ENCODE measurements around the gene CSRNP3.
"Not testable (repeated sequence)": the region's sequence is repeated elsewhere in the genome, so short reads cannot be mapped to it uniquely, and the experiment has no call there.

Gene CSRNP3

DNA sequence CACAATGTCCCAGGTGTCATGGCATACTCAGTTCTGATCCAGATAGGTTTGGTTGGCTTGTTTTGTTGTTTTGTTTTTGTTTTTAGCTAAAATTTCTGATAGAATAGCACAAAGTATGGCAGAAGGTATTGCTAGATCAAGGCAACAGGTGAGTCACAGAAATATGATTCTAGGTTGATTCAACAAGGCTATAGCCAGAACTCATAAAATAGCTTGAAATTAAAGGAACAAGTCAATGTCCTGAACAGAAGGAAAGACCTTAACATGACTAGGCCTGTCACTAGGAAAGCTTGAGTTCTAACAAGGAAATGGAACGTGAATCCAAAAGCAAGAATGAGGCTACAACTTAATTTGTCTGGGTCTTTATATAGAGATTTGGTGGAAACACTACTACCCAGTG lies 167.5 kb downstream of the CSRNP3 start:
- DNase-seq: no peak

DNA sequence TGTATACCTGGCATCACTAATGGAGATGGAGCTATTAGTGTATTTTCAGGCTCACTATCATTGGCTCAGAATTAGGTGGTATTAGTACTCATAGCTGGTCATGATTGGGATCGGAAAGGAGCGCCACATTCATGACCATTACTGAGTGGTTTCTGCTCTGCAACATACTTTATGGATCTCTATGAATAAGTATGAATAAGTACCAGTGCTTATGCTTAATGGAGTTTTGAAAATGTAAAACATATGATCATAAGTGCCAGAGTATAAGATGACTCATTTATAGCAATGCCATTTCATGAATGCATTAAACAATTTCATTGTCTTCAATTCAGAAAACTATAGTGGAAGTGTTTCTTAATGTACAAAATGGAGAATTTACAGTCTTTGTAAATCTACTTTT lies 167.9 kb downstream of the CSRNP3 start:
- no peak for DNase-seq

DNA sequence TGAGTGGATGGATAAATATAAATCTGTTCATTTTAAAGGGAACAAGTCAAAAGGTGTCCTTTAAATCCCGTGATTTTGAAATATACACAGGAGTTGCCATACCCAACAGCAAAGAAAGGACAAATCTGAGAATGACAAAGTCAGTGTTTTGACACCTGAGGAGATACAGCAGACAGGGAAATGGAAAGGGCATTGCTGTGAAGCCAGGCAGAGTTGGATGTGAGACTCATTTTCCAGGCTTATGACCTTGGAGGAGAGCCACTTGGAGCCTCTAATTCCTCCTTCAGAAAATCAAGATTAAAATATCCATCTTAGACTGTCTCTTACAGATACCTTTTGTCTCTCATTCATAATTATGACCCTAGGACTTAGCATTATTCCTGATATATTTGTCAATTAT lies 170.0 kb downstream of the CSRNP3 start:
- DNase-seq: no peak

DNA sequence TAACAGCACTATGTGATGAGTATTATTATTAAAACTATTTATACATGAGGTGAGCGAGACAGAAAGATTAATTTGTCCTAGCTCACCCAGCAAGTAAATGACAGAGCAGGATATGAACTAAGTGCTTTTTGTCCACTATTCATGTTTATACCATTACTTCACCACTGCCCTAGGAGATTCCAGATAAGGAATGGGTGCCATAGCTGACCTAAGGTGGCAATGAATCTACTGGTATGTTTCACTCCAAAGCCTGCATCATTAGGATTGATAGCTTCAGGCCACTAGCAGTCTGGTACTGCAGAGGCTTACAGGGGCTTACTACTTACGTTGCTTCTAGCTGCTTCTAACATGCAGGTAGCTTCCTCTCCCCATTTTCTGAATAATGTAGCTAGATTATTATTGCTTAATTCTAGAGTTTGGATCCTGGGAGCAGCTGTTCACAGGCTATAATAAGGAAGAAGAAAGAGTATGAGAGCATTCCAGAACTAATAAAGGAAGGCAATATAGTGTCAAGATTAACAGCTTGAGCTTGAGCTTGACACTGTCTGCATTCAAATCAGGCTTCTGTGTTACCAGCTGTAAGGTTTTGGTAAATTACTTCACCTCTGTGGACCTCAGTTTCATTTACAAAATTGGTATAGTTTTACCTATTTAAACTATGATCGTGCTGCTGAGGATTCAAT lies 170.9 kb downstream of the CSRNP3 start:
- DNase-seq: no peak

DNA sequence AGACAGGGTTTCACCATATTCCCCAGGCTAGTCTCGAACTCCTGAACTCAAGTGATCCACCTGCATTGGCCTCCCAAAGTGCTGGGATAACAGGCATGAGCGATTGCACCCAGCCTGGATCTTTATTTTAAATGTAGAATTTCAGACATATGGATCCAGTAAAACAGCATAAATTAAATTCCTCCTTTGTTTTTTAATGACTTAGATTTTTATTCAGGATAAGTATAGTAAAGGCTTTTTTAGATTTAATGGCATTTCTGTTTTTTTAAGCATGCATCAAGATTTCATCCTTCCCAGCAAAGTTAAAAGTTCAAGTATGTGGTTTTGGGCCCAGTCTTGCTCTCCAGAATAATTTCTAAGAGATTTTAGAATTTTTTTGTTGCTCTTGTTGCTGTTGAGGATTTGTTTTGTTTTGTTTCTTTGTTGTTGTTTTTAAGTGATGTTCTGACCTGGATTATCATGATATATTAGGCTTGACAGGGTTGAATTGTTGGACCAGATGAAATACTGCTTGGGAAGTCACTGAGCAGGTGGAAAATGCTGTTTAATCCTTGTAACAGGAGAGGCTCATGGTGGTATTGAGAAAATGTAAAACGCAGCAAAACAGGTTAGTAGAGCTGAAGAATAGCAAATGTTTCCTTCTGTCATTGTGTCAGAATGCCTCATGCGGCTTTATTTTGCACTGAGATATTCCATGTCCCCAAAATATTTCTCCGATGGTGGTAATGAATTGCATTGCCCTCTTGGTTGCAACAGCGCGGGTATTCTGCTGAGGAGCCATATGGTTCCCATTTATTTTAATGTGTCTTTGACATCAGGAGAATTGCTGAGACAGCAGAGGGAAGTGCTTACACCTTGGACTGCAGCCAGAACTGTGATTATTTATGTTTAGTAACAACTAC lies 176.7 kb downstream of the CSRNP3 start:
- no peak for DNase-seq

DNA sequence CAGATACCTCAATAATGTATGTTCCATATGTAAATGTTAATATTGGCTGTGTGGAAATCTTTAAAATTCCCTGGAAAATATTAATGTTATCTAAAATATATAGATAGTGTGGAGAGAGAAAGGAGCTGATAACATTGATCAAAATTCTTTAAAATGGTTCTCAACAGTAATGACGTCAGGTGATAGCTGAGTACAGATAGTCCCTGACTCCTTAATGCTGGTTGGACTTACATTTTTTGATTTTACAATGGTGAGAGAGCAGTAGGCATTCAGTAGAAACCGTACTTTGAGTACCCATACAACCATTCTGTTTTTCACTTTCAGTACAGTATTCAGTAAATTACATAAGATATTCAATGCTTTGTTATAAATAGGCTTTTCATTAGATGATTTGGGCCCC lies 177.9 kb downstream of the CSRNP3 start:
- no peak for DNase-seq

DNA sequence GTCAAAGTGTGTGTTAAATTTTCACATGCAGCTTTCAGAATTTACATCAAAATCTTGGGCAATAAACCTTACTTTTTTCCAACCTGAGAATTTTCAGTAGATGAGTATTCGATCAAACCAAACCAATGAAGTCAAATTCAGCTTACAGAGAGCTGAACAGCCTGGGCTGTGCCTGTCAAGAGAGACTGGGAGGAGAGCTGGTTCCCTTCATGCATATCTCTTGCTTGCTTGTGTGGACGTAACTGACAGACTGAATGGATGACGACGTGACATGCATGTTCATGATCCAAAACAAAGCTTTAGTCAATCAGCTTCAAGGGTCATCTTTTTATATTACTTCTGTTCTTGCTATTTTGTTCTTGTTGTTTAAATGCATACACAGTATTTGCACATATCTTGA lies 179.3 kb downstream of the CSRNP3 start:
- no peak for DNase-seq

DNA sequence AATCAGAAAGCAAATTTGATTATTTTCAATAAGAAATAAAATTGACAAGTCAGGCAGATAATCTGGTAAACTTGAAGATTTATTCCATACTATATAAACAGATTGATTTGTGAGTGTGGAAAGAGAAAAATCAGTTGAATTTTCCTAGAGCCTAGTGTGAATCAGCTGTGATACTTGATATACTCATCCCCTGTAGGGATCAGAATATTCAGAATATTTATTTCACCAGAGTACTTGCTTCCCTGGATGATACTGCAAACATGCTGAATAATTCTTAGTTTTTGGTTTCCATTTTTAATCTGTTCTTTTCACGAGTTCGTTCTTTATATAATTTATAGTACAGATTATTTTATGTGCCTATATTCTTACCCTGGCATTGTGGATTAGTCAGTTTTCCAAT lies 181.7 kb downstream of the CSRNP3 start:
- DNase-seq: no peak

DNA sequence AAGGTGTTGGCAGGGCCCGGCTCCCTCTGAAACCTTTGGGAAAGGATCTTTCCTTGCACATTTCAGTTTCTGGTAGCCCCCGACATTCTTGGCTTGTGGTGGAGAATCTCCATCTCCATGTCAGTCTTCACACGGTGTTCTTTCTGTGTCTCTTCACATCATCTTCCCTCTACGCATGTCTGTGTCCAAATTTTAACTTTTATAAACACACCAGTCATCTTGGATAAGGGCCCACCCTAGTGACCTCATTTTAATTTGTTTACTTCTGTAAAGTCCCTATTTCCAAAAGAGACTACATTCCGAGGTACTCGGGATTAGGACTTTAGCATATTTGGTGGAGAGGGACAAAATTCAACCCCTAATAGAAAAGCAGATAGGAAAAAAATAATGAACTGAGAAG lies 186.2 kb downstream of the CSRNP3 start:
- no peak for DNase-seq

DNA sequence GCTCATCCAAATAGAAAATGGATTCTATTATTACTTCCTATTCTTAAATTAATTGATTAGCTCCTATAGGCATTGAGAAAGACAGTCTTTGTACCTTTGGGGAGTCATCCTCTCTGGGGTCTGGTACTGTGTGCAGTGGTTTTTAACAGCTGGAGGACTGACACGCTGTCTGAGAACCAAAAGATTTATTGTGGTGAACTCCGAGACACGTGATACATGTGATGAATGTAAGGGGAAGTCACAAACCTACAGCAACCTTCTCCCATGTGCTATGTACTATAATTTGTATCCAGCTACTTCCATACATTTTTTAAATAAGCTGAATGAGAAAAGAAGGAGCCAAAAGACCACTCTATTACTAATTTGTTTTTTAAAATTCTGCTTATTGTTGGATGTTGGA lies 190.9 kb downstream of the CSRNP3 start:
- no peak for DNase-seq

DNA sequence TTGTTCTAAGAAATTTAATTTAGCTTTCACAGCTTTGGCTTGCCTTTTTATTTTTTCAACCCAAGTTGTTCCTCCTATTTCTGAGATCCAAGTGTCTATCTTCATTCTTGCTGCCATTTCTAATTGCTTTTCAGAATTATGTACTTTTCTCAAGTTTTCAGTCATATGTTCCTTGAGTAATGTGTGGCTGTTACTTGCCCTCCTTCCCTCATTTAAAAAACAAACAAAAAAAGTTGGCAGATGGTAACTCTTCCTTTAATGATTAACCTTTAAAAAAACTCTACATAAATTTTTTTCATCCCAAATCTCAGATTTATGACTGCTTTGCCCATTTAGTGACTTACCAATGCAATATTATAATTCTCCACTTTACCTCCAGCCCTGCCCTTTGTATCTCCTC lies 193.2 kb downstream of the CSRNP3 start:
- no peak for DNase-seq

DNA sequence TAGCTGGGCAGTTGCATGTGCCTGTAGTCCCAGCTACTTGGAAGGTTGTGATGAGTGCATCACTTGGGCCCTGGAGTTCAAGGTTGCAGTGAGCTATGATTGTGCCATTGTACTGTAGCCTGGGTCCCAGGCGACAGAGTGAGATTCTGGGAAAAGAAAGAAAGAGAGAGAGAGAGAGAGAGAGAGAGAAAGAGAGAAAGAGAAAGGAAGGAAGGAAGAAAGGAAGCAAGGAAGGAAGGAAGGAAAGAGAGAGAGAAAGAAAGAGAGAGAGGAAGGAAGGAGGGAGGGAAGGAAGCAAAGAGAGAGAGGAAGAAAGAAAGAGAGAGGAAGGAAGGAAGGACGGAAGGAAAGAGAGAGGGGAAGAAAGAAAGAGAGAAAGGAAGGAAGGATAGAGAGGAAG lies 196.1 kb downstream of the CSRNP3 start:
- no peak for DNase-seq

DNA sequence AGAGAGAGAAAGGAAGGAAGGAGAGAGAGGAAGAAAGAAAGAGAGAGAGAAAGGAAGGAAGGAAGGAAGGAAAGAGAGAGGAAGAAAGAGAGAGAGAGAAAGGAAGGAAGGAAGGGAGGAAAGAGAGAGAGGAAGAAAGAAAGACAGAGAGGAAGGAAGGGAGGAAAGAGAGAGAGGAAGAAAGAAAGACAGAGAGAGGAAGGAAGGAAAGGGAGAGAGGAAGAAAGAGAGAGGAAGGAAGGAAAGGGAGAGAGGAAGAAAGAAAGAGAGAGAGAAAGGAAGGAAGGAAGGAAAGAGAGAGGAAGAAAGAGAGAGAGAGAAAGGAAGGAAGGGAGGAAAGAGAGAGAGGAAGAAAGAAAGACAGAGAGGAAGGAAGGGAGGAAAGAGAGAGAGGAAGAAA lies 196.6 kb downstream of the CSRNP3 start:
- not testable (repeated sequence) for DNase-seq

DNA sequence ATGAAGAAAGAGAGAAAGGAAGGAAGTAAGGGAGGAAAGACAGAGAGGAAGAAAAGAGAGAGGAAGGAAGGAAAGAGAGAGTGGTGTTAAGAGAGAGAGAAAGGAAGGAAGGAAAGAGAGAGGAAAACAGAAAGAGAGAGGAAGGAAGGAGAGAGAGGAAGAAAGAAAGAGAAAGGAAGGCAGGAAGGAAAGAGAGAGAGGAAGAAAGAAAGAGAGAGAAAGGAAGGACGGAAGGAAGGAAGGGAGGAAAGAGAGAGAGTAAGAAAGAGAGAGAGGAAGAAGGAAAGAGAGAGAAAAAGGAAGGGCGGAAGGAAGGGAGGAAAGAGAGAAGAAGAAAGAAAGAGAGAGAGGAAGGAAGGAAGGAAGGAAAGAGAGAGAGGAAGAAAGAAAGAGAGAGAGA lies 197.1 kb downstream of the CSRNP3 start:
- DNase-seq: no peak

DNA sequence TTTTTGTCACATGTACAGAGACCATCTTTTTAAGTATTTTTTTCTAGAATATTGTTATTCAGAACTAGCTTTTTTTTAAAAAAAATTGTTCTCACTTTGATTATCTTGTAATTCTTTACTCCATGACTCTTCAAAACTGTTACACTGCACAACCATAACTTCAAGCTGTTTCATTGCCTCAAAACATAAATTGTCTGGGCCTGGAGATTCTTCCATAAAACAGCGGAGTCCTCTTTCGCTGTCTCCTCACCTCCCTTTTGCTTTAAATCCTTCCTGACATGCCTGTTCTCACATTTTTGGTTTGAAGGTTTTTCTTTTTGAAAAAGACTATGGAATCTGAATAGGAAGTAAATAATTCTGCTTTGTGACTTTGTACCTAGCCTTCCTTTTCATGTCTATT lies 197.9 kb downstream of the CSRNP3 start:
- no peak for DNase-seq

DNA sequence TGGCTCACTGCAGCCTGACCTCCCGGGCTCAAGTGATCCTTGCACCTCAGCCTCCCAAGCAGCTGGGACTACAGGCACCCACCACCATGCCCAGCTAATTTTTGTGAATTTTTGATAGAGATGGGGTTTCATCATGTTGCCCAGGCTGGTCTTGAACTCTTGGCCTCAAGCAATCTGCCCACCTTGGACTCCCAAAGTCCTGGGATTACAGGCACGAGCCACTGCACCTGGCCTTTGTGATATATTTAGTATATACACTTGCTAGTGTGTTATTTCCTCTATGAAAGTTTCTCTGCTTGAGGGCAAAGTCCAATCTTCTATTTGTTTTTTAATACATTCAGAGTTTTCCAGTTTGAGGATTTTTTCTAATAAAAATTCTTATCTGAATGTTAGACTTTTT lies 205.3 kb downstream of the CSRNP3 start:
- no peak for DNase-seq

DNA sequence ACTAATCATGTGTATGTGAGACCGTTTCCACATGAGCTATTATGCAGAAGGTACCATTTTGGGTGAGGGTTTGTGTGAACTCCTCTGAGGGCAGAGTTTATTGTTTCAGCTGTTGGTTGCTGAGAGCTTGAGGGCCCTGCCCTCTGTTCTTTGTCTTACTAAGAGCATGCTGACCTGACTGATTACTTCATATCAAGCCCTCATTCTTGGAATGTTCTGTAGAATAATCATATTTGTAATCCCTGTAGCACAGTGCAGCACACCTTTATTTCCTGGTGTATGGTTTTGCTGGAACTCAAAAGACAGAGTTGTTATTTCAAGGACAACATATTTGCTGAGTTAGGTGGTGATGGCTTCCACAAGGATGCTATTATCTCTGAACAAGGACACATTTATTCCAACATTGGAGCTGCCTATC lies 206.1 kb downstream of the CSRNP3 start:
- no peak for DNase-seq

DNA sequence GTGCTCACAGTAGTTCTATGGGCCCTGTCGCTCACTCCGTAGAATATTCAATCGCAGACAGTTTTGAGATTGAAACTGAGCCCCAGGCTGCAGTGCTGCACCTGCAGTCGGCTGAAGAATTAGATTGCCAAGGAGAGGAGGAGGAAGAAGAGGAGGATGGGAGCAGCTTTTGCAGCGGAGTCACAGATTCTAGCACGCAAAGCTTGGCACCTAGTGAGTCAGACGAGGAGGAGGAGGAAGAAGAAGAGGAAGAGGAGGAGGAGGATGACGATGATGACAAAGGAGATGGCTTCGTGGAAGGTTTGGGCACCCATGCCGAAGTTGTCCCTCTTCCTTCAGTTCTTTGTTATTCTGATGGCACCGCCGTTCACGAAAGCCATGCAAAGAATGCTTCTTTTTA lies 209.4 kb downstream of the CSRNP3 start:
- DNase-seq: no peak

DNA sequence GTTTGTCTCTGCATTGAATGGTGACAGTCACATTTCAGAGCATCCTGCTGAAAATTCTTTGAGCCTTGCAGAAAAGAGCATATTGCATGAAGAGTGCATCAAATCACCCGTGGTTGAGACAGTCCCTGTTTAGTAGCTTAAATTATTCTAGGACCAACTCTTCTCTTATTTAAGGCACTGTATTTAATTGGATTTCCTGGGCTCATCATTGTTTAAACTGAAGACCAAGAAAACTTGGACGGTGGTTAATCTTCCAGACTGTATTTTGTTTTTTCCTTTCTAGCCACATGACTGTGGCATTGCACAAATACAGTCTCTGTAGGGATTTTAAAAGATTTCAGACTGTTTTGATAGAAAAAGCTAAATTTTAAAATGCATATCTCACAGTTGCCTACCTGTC lies 210.1 kb downstream of the CSRNP3 start:
- no peak for DNase-seq

DNA sequence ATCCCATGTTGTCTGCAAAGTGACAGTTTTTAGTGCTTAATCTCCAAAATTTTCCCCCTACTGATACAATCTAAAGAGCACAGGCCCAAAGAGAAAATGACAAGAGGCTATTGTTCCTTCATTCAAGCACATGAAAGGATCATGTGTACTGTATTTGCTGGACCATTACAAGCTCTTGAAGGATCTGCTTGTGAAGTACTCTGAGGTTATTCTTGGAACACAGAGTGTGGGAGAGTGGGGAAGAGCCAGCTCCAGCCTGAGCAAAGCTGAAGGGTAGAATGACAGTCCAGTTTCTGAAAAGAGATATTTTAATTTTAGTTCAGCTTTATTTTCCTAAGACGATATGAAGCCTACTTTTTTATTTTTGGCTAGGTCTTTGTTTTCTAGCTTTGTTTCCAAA lies 212.3 kb downstream of the CSRNP3 start:
- no peak for DNase-seq

DNA sequence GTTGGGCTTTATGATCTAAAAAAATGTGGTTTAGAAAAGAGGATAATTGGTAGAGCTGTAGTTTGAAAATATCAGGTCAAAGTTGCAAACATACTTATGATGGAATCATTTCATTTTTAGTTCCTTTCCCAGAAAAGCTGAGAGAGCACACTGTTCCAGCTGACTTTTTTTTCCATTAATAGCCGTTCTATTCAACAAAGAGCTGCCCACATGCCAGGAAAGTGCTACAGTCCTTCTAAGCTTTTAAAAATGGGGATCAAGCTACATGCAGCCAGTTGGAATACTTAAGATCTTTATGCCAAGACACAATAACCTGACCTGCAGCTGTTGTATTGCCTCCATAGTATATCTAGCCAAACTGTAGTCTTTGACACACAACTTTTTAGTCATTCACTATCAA lies 213.0 kb downstream of the CSRNP3 start:
- DNase-seq: no peak

DNA sequence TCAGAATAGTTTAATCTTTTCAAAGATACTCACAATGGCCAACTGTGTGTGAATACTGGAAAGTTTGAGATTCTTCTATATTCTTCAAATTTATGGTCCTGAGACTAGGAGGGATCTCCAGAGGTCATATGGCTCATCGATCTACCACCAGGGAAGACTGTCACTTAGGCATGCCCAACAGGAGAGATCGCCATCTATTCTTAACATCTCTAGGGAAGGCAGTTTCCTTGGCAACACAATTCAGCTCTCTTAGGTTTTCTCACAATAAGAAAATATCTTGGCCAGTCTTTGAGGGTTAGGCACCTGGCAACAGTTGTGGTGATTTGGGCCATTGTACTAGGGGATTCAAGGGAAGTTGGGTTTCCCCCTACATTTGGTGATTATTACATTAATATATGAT lies 217.3 kb downstream of the CSRNP3 start:
- DNase-seq: no peak

DNA sequence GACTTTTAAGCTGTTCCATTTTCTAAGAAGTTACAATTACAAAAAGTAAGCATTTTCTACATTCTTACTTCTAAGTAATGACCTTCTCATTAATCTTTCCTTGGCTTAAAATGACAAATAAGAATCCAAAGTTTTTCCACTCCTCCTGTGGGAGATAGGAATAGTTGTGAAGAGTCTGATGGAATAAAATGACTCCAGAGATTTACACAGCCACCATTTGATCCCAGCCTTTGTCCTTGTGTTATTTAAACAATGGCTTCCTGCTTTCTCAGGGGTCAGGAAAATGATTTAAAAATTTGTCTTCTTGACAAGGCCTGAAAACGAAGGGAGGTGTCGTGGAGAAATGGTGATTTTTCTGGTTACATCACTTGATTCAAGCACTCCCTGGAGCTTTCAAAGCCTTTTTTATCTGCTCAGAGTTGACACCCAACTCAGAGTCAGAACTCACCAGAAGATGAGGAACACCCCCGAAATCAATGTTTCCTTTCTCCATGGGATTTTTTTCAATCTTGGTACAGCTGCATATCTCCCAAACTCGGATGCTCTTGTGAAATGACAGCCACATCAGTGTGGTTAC lies 218.0 kb downstream of the CSRNP3 start:
- no peak for DNase-seq

DNA sequence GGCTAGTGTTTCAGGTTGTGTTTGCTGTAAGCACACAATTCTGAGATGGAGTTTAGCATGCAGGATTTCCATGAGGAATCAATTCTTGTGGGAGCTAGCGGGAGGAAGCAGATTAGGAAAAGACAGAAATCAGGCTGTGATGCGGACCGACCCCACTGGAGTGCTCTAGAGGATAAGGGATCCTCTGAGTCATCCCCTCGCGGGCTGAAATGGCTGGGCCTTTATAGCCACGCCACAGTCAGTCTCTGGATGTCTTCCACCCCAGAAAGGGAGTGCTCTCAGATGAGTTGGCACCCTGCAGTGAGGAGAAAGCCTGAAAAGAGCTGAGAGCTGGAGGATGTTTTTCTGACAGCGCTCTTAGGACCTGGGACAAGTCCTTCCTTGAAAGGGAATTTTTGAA lies 222.1 kb downstream of the CSRNP3 start:
- DNase-seq: no peak
